CD4-positive, alpha-beta T cell treated with Interleukin-15 for 1 hour (primary cell): ENCODE data around the gene DIPK1A.
A peak's percentile ranks its signal among the peaks of the same experiment; 100 is the strongest.
"Not testable (repeated sequence)": the region's sequence is repeated elsewhere in the genome, so short reads cannot be mapped to it uniquely, and the experiment has no call there.

Experiments used
- DNase-seq: peaks from one replicate; pipeline ENCODE4 v3.0.0-alpha.2; 2020

Gene DIPK1A

DNA sequence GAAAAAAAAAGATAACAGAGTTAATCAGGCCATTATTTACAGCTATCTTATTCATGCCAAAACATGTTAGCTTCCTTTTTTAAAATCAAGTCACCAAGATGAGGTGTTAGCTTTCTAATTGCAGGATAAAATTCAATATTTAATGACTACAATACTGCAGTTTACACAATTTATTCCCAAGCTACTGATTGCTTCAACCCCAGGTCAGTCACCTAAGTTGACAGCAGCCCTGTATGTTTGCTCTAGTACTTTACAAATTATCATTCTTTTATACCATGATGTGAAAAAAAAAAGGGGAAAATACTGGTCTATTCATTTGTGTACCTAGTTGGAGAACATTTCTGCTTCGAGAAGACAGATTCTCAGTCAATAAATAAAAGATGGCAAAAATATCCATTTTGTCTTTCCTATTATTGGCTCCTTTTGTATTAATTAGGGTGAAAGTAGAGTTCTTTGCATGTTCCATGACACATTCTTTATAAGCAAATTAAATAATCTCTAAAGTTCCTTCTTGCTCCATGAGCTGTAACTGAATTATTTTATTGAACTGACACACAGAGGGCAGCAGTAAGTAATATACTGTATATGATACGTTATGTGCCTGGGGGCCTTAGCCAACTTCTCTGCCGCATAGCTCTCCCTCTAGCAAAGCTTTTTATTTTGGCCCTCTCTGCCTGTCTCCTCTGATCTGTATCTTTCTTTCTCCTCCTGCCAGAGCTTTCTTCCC, 48.0 kb downstream of the DIPK1A start:
- no peak for DNase-seq

DNA sequence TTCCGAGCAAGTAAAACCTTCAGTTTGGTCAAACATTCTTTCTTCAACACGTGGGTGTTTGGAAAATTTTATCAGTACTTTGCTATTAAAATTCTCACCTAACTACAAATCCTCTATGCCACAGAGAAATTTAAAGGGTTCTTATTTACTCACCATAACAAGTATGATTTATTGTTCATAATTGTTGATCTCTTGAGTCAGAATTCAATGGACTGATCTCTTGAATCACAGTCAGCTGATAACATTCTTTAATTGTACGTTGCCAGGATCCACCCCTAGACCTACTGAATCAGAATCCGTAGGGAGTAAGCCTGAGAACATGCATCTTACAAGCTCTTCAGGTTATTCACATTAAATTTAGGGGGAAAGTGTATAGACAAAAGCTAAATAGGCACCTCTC, 51.2 kb downstream of the DIPK1A start:
- DNase-seq, result no peak

DNA sequence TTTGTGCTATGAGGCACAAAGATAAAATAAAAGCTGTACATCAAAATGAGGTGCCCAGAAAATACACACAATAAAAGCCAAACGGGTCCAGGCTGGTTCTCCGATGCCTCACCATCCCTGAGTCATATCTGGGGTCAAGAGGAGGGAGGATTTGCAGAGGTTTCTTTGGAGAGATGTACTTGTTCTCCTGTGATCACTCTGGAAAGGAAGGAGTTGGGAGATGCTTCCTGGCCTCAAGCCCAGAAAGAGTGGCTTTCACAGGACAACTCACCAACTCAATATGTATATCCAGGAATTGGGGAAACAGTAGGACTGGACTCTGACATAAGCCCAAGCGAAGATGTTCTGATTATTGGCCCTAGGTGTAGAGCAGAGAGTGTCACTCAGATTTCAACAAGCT, 51.9 kb downstream of the DIPK1A start:
- DNase-seq, result no peak

DNA sequence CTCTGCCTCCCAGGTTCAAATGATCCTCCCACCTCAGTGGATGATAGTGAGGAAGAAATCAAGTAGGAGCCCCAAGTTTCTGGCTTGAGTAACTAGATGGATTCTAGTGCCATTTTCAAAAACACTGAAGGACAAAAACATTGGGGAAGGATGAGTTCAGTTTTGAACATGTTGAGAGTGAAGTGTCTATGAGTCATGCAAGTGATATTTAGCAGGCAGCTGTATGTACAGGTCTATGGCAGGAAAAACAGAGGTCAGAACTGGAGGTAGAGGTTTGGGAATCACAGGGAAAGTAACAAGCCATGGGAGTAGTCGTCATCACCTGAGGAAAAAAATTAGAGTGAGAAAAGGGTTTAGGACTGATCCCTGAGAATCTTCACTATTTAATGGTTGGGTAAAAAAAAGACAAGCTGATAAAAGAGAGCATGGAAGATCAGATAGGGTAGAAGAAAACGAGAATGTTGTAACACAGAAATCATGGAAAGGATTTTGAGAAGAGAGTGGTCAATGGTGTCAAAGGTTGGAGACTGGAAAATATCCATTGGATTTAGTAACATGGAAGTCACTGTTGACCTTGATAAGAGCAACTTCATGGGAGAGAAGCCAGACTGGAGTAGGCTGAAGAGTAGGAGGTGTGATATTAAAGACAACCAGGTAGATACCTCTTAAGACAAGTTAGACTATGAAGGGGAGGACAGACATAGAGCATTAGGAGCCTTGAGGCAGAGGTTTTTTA, 53.1 kb downstream of the DIPK1A start:
- DNase-seq, result no peak

DNA sequence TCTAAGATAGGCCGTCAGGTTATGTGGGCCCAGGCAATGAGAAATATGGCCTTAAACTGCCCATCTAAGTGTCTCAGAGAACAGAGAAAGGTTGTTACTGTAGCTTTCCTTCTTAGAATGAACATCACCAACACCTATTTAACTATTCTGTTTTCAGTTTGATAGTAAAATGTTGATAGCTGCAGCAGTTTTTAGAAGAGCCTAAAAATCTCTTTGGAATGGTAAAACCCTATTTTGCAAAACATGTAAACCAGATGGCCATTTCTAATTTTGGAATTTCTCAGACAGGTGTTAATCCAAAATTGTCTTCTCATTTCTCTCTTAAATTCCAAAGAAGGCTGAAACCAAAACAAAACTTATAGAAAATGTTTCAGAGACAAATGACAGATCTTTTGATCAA, 57.5 kb downstream of the DIPK1A start:
- no peak for DNase-seq

DNA sequence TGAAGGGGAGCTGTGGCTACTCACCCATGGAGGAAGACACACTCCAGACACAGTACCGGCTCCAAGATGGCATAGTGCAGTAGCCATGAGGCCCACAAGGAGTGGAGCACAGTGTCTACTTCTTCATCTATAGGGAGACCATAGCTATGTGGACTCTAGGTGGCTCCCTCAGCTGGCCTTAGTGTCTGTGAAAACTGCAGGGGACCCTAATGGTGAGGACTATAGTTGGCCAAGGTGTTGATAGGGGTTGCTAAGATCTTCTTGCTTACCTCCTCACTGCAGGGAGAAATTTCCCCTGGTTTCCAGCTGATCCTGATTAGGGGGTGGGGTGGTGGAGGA, 58.9 kb downstream of the DIPK1A start:
- no peak for DNase-seq

DNA sequence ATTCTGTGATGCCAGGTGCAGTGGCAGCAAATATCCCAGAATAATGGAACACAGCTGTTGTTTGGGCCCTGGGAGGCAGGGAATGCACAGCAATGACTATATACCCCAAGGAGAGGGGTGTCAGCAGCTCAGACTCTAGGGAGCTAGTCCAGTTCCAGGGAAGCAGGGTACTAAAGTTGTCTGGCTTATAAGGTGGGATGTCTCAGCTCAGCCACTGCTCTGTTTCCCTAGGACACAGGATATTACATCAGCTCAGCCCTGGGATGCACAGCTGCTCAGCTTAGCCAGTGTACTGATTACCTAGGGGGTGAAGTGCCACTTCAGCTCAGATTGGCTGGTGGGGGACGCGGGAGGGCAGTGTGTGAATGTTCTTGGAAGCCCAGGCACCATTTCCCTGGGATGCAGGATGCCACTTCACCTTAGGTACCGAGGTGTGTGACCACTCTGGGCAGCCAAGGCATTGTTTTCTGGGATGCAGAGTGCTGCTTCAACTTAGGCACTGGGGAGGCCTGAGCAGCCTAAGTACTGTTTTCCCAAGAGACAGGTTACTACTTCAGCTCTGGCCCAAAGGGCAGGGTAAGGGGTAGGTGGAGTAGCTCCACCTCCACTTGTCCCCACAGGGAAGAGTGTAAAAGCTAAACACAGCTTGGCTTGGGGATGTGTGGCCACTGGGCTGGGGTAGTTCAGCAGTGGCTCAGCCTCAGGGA, 59.4 kb downstream of the DIPK1A start:
- no peak for DNase-seq

DNA sequence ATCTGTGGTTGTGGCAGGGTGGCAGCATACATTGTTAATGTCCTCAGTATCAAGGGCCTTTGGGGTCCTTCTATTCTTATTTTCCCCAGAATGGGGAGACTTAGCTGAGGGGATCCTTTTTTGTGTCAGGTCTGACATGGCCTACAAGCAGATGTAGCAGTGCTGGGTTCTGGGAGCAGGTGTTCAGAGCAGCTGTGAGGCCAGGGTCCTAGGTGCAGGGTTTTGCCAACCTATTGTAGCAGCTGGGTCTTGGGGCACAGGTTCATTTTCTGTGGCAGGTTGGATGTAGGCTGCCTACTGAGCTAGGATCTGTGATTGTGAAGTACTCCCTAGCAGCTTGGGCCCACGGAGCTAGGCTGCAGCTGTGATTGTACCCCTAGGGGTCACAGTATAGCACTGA, 60.1 kb downstream of the DIPK1A start:
- DNase-seq, result no peak

DNA sequence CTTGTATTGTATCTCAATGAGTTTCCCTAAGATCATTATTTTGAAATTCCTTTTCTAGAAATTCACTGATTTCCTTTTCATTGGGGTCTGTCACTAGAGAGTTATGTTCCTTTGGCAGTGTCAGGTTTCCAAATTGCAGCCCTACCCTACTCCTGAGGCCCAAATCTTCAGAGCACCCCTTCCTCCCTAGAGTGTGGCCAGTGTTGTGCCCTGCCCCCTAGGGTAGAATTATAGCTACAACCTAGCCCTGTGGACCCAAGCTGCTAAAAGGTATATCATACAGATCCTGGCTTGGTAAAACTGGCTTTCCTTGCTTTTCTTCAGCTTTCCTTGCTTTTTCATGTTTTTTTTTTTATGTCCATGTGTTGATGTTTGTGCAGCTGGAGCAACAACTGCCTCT, 60.7 kb downstream of the DIPK1A start:
- DNase-seq, result no peak

DNA sequence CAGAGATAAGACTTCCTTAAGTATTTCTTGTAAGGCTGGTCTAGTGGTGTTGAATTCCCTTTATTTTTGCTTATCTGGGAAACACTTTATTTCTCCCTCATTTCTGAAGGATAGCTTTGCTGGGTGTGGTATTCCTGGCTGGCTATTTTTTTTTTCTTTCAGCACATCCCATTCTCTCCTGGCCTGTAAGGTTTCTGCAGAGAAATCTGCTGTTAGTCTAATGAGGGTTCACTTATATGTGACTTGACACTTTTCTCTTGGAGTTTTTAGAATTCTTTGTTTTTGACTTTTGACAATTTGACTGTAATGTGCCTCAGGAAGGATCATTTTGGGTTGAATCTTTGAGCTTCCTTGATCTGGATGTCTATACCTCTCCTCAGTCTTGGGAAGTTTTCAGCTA, 61.5 kb downstream of the DIPK1A start:
- no peak for DNase-seq

DNA sequence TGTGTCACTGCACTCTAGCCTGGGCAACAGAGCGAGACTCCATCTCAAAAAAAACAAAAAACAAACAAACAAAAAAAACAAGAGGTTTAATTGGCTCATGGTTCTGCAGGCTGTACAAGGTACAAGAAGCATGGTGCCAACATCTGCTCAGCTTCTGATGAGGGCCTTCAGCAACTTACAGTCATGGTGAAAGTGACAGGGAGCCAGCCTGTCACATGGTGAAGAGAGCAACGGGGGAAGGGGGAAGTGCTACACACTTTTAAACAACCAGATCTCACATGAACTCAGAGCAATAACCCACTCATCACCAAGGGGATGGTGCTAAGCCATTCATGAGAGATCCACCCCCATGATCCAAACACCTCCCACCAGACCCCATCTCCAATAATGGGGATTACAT, 63.2 kb downstream of the DIPK1A start:
- DNase-seq, result not testable (repeated sequence)

DNA sequence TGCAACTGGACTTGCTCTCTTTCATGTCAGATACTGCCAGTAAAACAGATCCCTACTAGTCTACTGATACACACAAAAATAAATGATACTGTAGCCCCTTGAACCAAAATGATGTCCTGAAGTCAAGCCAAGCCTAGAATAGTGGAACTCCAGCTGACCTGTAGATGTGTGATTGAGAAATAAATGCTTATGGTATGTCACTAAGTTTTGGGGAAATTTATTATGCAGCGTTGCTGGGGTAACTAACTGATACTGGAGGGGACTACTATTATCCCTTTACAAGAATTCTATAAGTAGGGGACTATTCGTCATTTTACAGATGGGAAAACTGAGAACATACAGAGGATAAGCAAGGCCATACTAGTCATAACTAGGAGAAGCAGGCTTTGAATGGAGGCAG, 73.8 kb downstream of the DIPK1A start:
- DNase-seq, result no peak

DNA sequence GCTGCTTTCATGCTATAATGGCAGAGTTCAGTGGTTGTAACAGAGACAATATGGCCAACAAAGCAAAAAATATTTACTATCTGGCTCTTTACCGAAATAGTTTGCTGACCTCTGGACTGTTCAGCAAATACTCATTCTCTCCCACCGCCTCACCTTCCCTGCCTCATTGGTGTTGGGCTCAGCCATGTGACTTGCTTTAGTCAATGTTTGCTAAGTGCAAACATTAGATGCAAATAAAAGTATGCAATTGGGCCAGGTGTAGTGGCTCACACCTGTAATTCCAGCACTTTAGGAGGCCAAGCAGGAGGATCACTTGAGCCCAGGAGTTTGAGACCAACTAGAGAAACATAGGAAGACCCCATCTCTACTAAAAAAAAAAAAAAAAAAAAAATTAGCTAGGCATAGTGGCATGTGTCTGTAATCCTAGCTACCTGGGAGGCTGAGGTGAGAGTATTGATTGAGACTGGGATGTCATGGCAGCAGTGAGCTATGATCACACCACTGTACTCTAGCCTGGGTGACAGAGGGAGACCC, 74.3 kb downstream of the DIPK1A start:
- DNase-seq, result no peak

DNA sequence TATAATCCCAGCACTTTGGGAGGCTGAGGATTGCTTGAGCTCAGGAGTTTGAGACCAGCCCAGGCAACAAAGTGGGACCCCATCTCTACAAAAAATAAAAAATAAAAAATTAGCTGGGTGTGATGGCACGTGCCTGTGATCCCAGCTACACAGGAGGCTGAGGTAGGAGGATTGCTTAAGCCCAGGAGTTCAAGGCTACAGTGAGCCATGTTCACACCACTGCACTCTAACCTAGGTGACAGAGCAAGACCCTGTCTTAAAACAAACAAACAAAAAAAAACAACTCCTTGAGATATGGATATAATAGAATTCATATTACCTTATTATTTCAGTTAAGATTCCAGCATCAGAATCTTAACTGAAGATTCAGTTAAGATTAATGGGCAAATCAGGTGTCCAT, 77.1 kb downstream of the DIPK1A start:
- DNase-seq, result no peak

DNA sequence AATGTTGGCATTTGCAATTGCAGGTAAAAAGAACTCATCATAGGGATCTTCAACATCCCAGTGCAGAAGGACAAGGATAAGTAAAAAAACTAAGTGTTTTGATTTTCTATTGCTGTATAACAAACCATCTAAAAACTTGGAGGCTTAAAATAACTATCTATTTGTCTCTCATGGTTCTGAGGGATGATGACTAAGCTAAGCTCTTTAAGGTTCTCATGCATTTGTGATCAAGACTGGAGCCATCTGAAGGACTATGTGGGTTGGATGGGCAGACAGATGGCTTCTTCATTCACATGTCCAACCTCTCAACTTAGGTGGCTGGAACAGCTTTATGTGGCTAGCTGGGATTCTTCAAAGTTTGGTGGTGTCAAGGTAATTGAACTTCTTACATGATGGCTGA, 78.0 kb downstream of the DIPK1A start:
- DNase-seq, result no peak

DNA sequence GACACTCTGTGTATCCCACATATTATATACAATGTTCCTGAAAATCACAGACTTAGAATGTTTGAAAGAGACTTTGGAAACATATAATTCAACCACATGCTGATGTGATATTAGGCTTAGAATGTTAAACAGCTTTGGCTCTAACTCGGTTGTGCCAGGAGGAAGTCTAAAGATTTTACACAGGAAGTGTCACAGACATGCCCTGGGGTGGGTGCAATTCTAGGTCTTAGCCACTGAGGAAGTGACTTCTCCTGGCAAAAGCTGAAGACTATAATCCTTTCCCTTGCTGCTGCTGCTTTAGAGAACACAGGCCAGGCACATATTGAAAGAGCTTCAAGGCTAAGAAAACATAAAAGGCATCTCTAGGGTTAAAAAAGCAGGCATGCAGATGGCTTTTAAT, 78.4 kb downstream of the DIPK1A start:
- DNase-seq, result peak; percentile 61

DNA sequence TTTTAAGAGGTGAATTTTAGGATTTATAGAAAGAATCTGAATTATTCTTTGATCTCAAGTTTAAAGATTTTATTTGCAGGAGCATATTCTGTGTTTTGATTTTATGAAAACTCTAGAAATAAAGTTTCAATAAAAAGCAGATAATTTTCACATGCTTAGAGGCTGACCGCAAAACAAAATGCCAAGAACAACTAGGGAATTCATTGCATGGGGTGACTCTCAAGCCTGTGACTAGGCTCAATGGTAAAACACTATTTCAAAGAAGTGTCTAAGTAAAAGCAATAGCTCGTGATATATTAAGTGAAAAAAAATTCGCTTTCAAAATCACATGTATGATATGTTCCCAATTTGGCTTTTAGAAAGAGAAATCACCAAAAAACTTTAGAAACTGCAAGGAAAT, 79.9 kb downstream of the DIPK1A start:
- no peak for DNase-seq

DNA sequence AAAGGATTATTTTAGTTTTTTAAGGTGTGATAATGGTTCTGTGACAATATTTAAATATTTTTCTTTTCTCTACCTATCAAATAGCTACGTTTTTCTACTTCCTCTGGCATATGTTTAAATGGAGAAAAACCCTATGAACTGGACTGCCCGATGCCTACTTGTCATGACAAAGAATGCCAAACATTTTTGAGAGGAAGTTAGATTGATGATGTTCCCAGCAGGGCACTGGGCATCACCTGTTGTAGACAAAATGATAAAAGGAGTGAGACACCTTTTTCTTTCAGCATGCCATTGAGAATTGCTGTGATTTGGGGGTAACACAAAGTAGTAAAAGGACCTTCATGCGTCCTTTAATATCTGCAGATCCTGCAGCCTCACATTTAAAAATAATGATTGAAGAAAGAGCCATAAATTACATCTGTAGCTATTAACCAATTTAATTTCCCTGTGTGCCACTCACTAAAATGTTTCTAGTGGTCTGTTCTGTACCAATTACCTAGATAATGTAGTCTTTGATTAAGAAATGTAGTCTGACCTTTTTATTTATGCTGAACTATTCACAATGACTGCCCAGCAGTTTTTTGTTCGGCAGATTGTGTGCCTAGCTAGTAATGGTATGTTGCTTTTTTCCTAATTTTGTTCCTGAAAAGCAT, 81.8 kb downstream of the DIPK1A start:
- DNase-seq, result no peak

DNA sequence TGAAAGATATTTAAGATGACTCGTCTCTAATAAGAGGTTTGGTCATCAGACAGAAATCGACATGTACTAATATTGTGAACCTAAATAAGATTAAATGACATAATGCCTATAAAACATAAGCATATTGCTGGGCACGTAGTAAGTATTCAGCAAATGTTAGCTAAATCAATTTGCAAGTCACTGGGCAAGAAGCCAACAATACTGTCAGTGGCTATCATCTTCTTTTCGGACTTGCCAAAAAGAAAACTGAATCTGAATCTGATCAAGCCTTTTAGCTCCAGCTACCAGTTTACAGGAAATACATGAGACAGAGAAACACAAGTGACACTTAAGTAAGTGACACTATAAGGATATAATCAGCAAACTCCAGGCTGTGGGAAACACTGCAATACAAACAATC, 83.5 kb downstream of the DIPK1A start:
- DNase-seq, result no peak

DNA sequence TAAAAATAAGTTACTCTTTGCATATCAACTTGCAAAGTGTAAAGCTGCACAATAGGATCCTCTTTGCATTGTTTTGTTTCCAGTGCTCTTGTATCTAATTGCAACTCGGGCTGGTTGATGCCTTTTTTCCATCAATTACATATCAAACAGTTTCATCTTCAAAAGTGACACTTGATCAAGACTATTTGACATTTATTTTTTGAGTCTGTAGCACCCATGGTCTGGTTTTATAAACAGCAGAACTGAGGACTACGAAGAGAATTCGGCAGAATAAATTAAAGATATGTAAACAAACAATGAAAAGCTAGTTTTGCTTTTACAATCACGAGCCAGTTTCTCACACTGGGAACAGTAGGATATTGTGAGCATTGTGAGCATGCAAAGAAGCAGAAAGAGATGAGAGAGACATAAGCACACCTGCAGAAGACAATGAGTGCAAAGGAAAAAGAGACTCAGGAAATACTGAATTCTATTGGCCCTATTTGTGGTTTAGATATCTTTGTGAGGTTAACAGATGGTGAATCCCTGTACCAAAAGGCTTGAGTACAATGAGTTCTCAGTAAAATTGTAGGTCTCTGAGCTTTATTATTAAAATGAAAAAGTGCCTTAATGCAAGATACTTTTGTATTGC, 84.1 kb downstream of the DIPK1A start:
- DNase-seq, result no peak

DNA sequence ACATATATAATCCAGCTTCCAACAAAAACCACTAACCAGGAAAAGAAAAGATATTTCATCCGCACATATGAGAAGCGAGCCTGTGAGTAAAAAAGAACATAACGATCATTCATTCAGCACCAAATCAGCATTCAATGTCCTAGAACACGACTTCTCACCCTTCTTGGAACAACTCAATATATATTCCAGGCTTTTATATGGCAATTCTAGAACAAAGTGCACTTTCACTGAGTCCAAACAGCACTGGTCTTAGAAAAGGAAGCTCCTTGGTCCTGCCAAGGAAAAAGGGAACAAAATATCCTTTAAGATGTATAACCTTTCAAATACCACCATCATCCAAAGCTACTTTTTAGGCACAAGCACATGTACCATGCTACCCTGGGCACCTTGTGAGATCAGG, 84.9 kb downstream of the DIPK1A start:
- no peak for DNase-seq

DNA sequence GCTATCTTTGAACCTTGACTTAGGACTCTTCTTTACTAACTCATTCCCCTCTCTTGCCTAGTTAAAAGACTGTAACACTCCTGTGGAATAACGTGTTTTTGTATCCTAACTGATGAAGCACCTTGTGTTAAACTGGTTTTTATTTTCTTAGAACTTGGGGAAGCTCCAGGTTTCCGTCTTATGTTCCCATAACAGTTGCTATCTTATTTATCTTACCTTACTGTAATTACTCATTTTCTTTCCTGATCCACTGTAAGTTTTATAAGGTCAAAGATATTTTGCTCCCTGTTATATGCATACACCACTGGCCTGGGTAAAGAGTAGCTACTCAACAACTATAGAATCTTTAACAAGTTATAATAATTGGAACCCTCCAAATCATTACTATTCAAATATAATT, 86.3 kb downstream of the DIPK1A start:
- DNase-seq, result no peak

DNA sequence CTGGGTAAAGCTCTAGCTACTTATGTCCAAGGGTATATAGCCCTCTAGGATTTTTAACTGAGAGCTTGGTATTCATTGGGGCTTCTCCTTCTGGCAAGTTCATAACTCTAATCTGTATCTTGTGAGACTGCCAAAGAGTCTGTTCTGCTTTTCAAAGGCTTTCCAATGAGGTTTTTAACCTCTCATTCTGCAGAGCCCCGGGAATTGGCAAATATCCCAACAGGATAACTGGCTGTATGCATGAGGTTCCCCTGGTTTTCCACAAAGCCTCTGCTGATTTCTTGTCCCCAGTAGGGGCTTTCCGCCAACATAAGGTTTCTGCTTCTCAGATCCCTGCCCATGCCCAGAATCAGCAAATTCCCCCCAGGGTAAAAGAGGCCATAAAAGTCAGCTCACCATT, 88.5 kb downstream of the DIPK1A start:
- DNase-seq, result no peak
